Lung (tissue), 12 donors: ENCODE results near the gene SLC6A2. TPM values are rescaled to one million over a fixed set of nuclear protein-coding genes. Genes with fewer than 3 reads are reported as not detected.

Source experiments
- ATAC-seq: fragments of 200-7000 bp; cut with Tn5 transposase; one replicate; pipeline ENCODE4 v1.9.1; 2020; ENCODE audit warnings: moderate number of reproducible peaks; ENCODE audit not compliant: insufficient read depth, low FRiP score
- DNase-seq, 3 donors: peaks; one replicate each; pipeline ENCODE4 v3.0.0-alpha.2; 2013 to 2017
- H3K27ac ChIP-seq, 2 donors: one replicate each; pipeline ENCODE4 v1.5.1; 2013; ENCODE audit warnings: mild to moderate bottlenecking in 2 of 2, moderate library complexity in 2 of 2, control low read depth in 1 of 2, inconsistent platforms in 1 of 2, low read depth in 1 of 2, low read length in 1 of 2
- H3K27me3 ChIP-seq, 3 donors: one replicate each; pipeline ENCODE4 v1.5.1; 2013; ENCODE audit warnings: low read length in 2 of 3; ENCODE audit not compliant: control insufficient read depth in 3 of 3, insufficient read depth in 3 of 3
- H3K36me3 ChIP-seq, 4 donors: one replicate each; pipeline ENCODE4 v1.5.1; 2013; ENCODE audit warnings: low read length in 4 of 4, mild to moderate bottlenecking in 1 of 4, moderate library complexity in 1 of 4; ENCODE audit not compliant: control insufficient read depth in 4 of 4, insufficient read depth in 4 of 4
- H3K4me1 ChIP-seq, 5 donors: one replicate each; pipeline ENCODE4 v1.5.1; 2013; ENCODE audit warnings: low read length in 5 of 5, mild to moderate bottlenecking in 2 of 5, moderate library complexity in 1 of 5; ENCODE audit not compliant: control insufficient read depth in 5 of 5, insufficient read depth in 5 of 5
- H3K4me3 ChIP-seq: one replicate; pipeline ENCODE4 v1.5.1; 2013; ENCODE audit warnings: mild to moderate bottlenecking, control low read depth, moderate library complexity
- H3K9ac ChIP-seq, 2 donors: one replicate each; pipeline ENCODE4 v1.5.1; 2013; ENCODE audit warnings: low read length in 2 of 2, control low read depth in 1 of 2; ENCODE audit not compliant: insufficient read depth in 1 of 2
- H3K9me3 ChIP-seq, 4 donors: one replicate each; pipeline ENCODE4 v1.5.1; 2013; ENCODE audit warnings: low read length in 3 of 4, mild to moderate bottlenecking in 1 of 4, moderate library complexity in 1 of 4; ENCODE audit not compliant: control insufficient read depth in 4 of 4, insufficient read depth in 3 of 4
- CTCF ChIP-seq: IDR thresholded peaks from 2 replicates; pipeline ENCODE4 v1.5.1; 2012; ENCODE audit warnings: mild to moderate bottlenecking; ENCODE audit errors: control extremely low read depth, extremely low read depth
- WGBS, 2 donors: extraction: QIAGEN DNeasy Blood & Tissue Kit; methylation state at CpG; one replicate each; pipeline ENCODE4 v1.1.7; 2013; 5-methylcytosine and 5-hydroxymethylcytosine counted together
- polyA plus RNA-seq, 2 donors: library from polyadenylated mRNA; stranded (reverse); fragments of 200-250 nt; gene quantifications; one replicate each; pipeline ENCODE4 v1.2.1, GENCODE V29; 2013
- total RNA-seq, 2 donors: library from RNA; depleted of rRNA in 1 of 2; stranded (reverse); fragments of >200 nt in 1 of 2; gene quantifications; one replicate each; pipeline ENCODE4 v1.2.1, GENCODE V29; 2014 to 2021
- donor health status: control.
- donor health status: control.
- donor health status: Bipolar disorder and iron deficiency.
- donor health status: healthy.
- donor health status: DM: yes; HTN: yes; CAD: no.

SLC6A2 gene
- total and polyA plus RNA-seq, 4 donors, result 0.02 to 0.26 TPM; not detected in 2

GRCh38 chr16:55656691-55657092 lies 904 bp downstream of the SLC6A2 start:
- no peak overlapping the region for H3K27ac ChIP-seq
- DNase-seq (no peak), ATAC-seq (no peak)
- no peak overlapping the region for H3K9ac ChIP-seq
- H3K27me3 ChIP-seq, result peaks cover 21 to 81% (median 50%) of the 10 kb centered on the region in 3 donors
- no peak for TF ChIP-seq CTCF
- no peak overlapping the region for H3K4me3 ChIP-seq
- no peaks in the 10 kb centered on the region for H3K36me3 ChIP-seq
- peaks cover 0 to 4% (median 0%) of the 10 kb centered on the region in 5 donors for H3K4me1 ChIP-seq
- 7 to 8% methylated on average over 37 of the region's 37 CpGs for WGBS, 2 donors
- peaks cover 0 to 3% (median 0%) of the 10 kb centered on the region in 4 donors for H3K9me3 ChIP-seq

DNA sequence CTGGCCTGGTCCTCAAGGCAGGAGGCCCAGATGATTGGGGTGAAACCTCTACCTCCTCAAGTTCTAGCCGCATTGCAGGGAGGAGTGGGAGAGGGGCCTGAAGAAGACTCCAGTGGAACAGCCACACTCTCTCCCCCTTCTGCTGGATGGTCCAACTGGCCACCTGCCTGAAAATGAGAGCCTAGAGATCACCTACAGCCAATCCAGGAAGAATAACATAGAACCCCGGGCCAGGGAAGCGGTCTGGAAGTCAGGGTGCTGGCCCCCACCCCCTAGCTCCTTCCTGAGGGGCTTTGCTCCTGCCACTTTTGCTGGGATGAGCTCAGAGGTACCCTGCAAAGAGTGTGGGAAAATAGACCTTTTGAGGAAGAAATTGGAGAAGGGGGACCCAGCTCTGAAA lies 1.8 kb downstream of the SLC6A2 start:
- WGBS, 2 donors, result 92 to 100% methylated on average over 3 of the region's 3 CpGs
- peaks cover 21 to 72% (median 46%) of the 10 kb centered on the region in 3 donors for H3K27me3 ChIP-seq

GRCh38 chr16:55658898-55659420 lies 3.2 kb downstream of the SLC6A2 start:
- TF ChIP-seq CTCF, result no peak
- H3K4me1 ChIP-seq, result peaks cover 0 to 6% (median 3%) of the 10 kb centered on the region in 5 donors
- DNase-seq (no peak), ATAC-seq (no peak)
- peaks cover 19 to 58% (median 42%) of the 10 kb centered on the region in 3 donors for H3K27me3 ChIP-seq
- H3K27ac ChIP-seq, result no peak overlapping the region
- H3K36me3 ChIP-seq, result no peaks in the 10 kb centered on the region
- WGBS, 2 donors, result 63 to 81% methylated on average over 7 of the region's 7 CpGs
- no peak overlapping the region for H3K4me3 ChIP-seq
- no peak overlapping the region for H3K9ac ChIP-seq
- H3K9me3 ChIP-seq, result peaks cover 0 to 3% (median 0%) of the 10 kb centered on the region in 4 donors

More for the DNA sequence above, 1.8 kb downstream of the SLC6A2 start:
- ATAC-seq (no peak), DNase-seq (no peak)
- Histone ChIP-seq H3K4me3 (no peak overlapping the region), H3K9ac (no peak overlapping the region), H3K9me3 (peaks cover 0 to 3% (median 0%) of the 10 kb centered on the region in 4 donors), H3K4me1 (peaks cover 0 to 6% (median 3%) of the 10 kb centered on the region in 5 donors), H3K36me3 (no peaks in the 10 kb centered on the region), H3K27ac (no peak overlapping the region)
- TF ChIP-seq CTCF, result no peak

- peaks cover 16 to 48% (median 31%) of the 10 kb centered on the region in 3 donors for H3K27me3 ChIP-seq
- H3K4me3 ChIP-seq, result no peak overlapping the region
- ATAC-seq (no peak), DNase-seq (no peak)
- H3K27ac ChIP-seq, result no peak overlapping the region
- 73 to 75% methylated on average over 1 of the region's 1 CpG for WGBS, 2 donors
- H3K9me3 ChIP-seq, result peaks cover 0 to 3% (median 0%) of the 10 kb centered on the region in 4 donors
- H3K4me1 ChIP-seq, result peaks cover 0 to 6% (median 3%) of the 10 kb centered on the region in 5 donors
- no peak overlapping the region for H3K9ac ChIP-seq
- H3K36me3 ChIP-seq, result no peaks in the 10 kb centered on the region
- no peak for TF ChIP-seq CTCF
Observed at GRCh38 chr16:55660026-55660425, 4.2 kb downstream of the SLC6A2 start.
